IPS-18a (cell line): ENCODE results near the gene LARP1.
A peak's percentile ranks its signal among the peaks of the same experiment; 100 is the strongest.
"Not testable (repeated sequence)": the region's sequence is repeated elsewhere in the genome, so short reads cannot be mapped to it uniquely, and the experiment has no call there.

ENCODE experiments used
- H3K27ac ChIP-seq: one replicate; pipeline ENCODE4 v1.5.1; 2013; ENCODE audit warnings: low read length
- H3K27me3 ChIP-seq: one replicate; pipeline ENCODE4 v1.6.1; 2013; ENCODE audit warnings: mild to moderate bottlenecking, low read length; ENCODE audit not compliant: control insufficient read depth, insufficient read depth
- H3K36me3 ChIP-seq: one replicate; pipeline ENCODE4 v1.6.1; 2013; ENCODE audit warnings: low read depth, low read length; ENCODE audit not compliant: control insufficient read depth
- H3K4me1 ChIP-seq: one replicate; pipeline ENCODE4 v1.6.1; 2013; ENCODE audit warnings: low read depth, low read length; ENCODE audit not compliant: control insufficient read depth
- H3K4me3 ChIP-seq: one replicate; pipeline ENCODE4 v1.5.1; 2013; ENCODE audit warnings: low read length
- H3K9ac ChIP-seq: one replicate; pipeline ENCODE4 v1.6.1; 2013; ENCODE audit warnings: mild to moderate bottlenecking, low read length, moderate library complexity
- H3K9me3 ChIP-seq: one replicate; pipeline ENCODE4 v1.6.1; 2013; ENCODE audit warnings: low read depth, low read length; ENCODE audit not compliant: control insufficient read depth

Gene LARP1

DNA sequence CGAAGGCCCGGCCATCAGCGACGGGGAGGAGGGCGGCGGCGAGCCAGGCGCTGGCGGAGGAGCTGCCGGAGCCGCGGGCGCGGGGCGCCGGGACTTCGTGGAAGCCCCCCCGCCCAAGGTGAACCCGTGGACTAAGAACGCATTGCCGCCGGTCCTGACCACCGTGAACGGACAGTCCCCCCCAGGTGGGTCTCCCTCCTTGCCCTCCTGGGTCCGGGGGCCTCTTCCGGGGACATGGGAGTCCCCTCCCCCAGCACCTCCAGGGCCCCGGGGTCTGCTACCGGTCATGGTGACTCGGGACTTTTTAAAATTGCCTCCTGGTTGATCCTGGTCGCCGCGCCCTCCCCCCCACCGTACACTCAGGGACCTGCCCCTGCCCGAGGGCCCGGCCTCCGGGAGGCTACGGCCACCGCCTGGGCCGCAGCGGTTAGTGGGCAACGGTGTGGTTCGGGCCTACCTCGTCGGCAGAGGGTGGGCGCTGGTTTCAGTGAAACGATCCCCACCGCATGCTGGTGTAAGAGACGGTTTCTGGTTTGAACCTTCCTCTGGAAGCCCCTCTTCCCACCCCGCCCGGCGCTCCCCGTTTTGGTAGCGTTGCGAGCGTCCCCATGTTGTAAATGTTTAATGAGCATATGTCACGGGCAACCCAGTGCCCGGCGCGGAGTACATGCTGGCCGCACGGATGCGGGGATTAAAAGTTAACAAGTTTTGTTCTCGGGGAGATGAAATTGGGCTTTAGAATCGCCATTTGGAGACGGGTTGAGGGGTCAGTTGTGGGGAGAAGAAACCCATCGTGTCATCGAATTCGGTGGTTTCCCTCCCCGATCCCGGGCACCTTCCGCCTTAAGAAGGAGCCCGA is 1.1 kb downstream of the LARP1 start:
- H3K27me3 ChIP-seq: no peaks in the 10 kb centered on the region
- peak overlapping the region; percentile 94 for H3K4me3 ChIP-seq
- no peaks in the 10 kb centered on the region for H3K36me3 ChIP-seq
- no peaks in the 10 kb centered on the region for H3K9me3 ChIP-seq
- peak overlapping the region; percentile 70 for H3K27ac ChIP-seq
- peaks cover 48% of the 10 kb centered on the region for H3K4me1 ChIP-seq
- peak overlapping the region; percentile 91 for H3K9ac ChIP-seq

DNA sequence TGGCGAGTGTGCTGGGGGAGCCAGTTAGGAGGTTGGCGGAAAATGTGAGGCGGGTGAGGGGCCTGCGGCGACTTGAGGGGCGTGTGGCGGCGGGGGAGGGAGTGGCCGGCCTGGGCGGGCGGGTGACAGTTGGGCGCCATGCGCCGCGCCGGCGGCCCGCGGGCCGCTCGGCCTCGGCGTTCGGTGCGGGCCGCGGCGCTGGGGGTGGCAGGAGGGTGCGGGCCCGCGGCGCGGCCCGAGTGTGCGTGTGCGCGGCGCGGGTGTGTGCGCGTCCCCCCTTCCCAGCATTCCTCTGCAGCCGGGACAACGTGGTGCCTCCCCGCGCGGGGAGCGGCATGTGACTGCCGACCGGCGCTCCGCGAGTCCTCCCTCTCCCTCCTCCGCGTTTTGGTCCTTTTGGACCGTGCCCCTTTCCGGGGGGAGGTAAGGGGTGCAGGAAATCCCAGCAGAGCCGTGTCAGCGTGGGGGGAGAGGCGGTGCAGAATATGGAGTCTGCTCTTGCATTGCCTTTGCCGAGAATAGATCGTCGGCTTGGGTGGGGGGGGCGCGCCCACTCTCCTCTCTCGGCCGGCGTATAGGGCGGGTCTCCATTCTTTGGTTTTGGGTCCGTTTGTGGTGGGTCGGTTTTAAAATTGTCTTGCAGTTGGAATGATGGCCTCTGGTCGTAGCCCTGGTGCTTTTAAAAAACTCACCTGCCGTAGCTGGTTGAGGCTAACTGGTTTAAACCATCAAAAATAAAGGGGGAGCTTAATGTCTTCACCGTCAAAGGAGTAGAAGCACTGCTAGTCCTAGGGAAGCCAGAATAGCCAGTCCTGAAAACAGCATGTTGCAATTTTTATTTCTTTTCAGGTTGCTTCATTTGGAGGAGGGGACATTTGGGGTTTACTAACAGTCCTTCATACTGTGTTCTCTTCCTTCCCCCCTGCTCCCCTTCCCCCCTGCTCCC is 2.0 kb downstream of the LARP1 start:
- Histone ChIP-seq H3K36me3 (no peaks in the 10 kb centered on the region), H3K4me1 (peaks cover 52% of the 10 kb centered on the region), H3K9me3 (no peaks in the 10 kb centered on the region), H3K4me3 (peak overlapping the region; percentile 94), H3K27me3 (no peaks in the 10 kb centered on the region), H3K9ac (peak overlapping the region; percentile 91), H3K27ac (peak overlapping the region; percentile 70)

DNA sequence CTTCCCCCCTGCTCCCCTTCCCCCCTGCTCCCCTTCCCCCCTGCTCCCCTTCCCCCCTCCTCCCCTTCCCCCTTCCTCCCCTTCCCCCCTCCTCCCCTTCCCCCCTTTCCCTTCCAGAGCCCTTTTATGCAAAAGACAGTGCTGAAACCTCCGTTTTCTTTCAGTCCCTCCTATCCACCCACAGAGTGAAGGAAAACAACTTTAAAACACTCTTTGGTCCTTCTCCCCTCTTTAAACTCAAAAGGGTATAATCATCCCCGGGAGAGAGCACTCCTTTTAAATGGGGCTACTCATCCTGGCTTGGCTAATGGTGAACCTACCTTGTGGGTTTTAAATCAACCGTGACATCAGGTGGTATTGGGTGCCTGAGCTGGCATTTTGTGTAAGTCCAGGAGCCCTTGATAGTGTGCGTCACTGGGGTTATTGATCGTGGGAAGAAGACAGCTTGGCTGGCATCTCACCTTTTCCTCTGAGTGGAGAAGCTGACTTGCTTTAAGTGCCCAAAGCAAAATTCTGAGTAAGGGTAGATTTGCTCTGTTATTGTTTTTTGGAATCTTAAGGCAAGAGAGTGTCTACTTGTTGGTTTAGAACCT is 2.7 kb downstream of the LARP1 start:
- no peaks in the 10 kb centered on the region for H3K36me3 ChIP-seq
- H3K27me3 ChIP-seq: no peaks in the 10 kb centered on the region
- H3K27ac ChIP-seq: no peak overlapping the region
- peak overlapping the region; percentile 59 for H3K4me3 ChIP-seq
- H3K4me1 ChIP-seq: peaks cover 56% of the 10 kb centered on the region
- no peaks in the 10 kb centered on the region for H3K9me3 ChIP-seq
- peak overlapping the region; percentile 31 for H3K9ac ChIP-seq

GRCh38 chr5:154758493-154758892 is 3.3 kb downstream of the LARP1 start:
- H3K27ac ChIP-seq: peak overlapping the region; percentile 22

DNA sequence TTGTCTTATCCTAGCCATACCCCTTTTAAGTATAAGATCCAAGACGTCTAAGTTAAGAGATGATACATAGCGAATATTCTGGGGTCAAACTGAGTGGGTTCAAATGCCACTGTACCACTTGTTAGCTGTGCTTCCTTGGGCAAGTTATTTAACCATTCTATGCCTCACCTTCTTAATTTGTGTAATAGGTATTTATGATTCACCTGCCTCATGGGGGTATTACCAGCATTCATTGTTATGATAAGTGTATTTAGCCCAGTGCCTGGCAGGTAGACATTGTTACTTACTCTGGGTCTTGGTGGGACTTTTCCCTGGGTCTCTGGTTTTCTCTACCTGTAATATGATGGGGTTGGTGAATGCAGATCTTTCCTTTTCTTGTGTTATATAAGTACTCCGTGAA is 3.8 kb downstream of the LARP1 start:
- Histone ChIP-seq H3K9ac (peak overlapping the region; percentile 31), H3K27me3 (no peaks in the 10 kb centered on the region), H3K36me3 (no peaks in the 10 kb centered on the region), H3K4me3 (peak overlapping the region; percentile 59), H3K4me1 (peaks cover 47% of the 10 kb centered on the region), H3K9me3 (no peaks in the 10 kb centered on the region), H3K27ac (peak overlapping the region; percentile 22)

More at GRCh38 chr5:154758493-154758892, 3.3 kb downstream of the LARP1 start:
- Histone ChIP-seq H3K9ac (peak overlapping the region; percentile 31), H3K4me1 (peaks cover 51% of the 10 kb centered on the region), H3K9me3 (no peaks in the 10 kb centered on the region), H3K27me3 (no peaks in the 10 kb centered on the region), H3K4me3 (peak overlapping the region; percentile 59), H3K36me3 (no peaks in the 10 kb centered on the region)

GRCh38 chr5:154759868-154760267 is 4.7 kb downstream of the LARP1 start:
- not testable (repeated sequence) for H3K27me3 ChIP-seq, H3K27ac ChIP-seq, H3K36me3 ChIP-seq, H3K9me3 ChIP-seq
- Histone ChIP-seq H3K9ac (peak overlapping the region; percentile 18), H3K4me3 (peak overlapping the region; percentile 59), H3K4me1 (peaks cover 39% of the 10 kb centered on the region)

DNA sequence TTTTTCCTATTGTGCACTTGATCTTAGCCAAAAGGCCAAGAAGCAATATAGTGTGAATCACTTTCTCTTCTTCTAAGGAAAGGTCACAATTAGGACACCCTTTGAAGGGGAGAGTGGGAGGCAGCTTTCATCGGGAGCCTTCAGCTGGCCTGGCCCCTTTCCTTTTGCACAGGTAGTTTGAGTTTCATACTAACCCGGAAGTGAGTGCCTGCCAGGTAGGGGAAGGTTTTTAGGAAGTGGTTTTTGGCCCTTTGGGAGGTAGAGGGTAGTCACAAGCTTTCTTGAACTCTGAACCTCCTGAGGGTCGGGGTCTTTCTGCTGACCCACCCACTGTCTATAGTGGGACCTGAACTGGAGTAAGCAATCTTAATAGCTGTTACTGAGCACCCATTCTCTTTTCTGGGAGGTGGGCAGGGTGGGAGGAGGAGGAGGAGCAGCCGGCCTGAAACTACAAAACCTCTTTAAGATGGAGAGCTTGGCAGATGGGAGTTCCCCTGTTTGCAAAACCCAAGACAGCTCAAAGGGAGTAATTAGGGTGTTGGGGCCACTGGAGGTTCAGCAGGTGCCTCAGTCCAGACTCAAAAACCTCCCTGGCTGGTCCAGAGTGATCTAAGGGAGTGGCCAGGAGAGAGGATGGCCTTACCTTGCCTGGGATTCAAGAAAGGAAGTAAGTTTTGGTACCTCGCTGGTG is 6.0 kb downstream of the LARP1 start:
- Histone ChIP-seq H3K27ac (no peak overlapping the region), H3K9me3 (no peaks in the 10 kb centered on the region), H3K4me1 (peaks cover 45% of the 10 kb centered on the region), H3K4me3 (peak overlapping the region; percentile 12), H3K36me3 (no peaks in the 10 kb centered on the region), H3K9ac (no peak overlapping the region), H3K27me3 (no peaks in the 10 kb centered on the region)

DNA sequence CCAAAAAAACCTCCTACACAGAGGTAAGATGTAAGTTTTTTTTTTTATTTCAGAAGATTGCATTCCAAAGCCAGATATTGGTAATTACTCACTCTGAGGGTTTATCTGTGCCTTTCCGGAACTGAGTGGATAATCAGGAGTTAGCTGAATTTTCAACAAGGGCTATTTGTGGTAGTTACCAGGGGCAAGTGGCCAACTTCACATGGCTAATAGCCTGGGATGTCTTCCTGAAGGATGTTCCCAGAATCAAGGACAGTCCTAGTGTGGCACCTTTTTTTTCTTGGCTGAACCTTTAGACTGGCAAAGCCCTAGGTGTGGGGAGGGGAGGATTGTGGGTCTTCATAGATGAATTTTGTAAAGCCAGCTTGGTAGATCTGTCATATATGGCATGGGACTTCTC is 7.1 kb downstream of the LARP1 start:
- Histone ChIP-seq H3K4me3 (no peak overlapping the region), H3K9me3 (no peaks in the 10 kb centered on the region), H3K36me3 (no peaks in the 10 kb centered on the region), H3K9ac (no peak overlapping the region), H3K4me1 (peaks cover 52% of the 10 kb centered on the region), H3K27ac (no peak overlapping the region), H3K27me3 (no peaks in the 10 kb centered on the region)

GRCh38 chr5:154762700-154763099 is 7.5 kb downstream of the LARP1 start:
- Histone ChIP-seq H3K27me3 (no peaks in the 10 kb centered on the region), H3K4me1 (peaks cover 52% of the 10 kb centered on the region), H3K27ac (no peak overlapping the region), H3K9me3 (no peaks in the 10 kb centered on the region), H3K9ac (no peak overlapping the region), H3K36me3 (no peaks in the 10 kb centered on the region), H3K4me3 (no peak overlapping the region)

DNA sequence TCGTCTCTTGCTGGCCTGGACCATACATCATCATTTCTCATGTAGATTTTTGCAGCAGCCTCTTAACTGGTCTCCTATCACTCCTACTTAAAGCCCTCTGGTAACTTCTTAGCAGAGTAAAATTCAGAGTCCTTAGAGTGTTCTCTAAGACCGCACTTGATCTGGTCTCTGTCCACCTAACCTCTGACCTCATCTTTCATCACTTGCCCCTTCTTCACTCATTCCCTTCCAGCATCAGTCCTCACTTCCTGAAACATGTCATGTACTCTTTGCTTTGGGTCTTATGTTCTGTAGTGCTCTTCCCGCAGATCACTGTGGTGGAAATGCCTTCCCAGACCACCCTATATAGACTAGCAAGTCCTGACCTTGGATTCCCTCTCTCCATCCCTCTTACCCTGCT is 9.8 kb downstream of the LARP1 start:
- Histone ChIP-seq H3K9ac (no peak overlapping the region), H3K27ac (no peak overlapping the region), H3K9me3 (no peaks in the 10 kb centered on the region), H3K36me3 (no peaks in the 10 kb centered on the region), H3K4me1 (peaks cover 43% of the 10 kb centered on the region), H3K27me3 (no peaks in the 10 kb centered on the region), H3K4me3 (no peak overlapping the region)
